ENCODE measurements around the gene GRIK4.
"Not testable (repeated sequence)": the region's sequence is repeated elsewhere in the genome, so short reads cannot be mapped to it uniquely, and the experiment has no call there.

Gene GRIK4

GRCh38 chr11:121029813-121030445 is 518.4 kb downstream of the GRIK4 start:
- TF ChIP-seq, protein P1, sequence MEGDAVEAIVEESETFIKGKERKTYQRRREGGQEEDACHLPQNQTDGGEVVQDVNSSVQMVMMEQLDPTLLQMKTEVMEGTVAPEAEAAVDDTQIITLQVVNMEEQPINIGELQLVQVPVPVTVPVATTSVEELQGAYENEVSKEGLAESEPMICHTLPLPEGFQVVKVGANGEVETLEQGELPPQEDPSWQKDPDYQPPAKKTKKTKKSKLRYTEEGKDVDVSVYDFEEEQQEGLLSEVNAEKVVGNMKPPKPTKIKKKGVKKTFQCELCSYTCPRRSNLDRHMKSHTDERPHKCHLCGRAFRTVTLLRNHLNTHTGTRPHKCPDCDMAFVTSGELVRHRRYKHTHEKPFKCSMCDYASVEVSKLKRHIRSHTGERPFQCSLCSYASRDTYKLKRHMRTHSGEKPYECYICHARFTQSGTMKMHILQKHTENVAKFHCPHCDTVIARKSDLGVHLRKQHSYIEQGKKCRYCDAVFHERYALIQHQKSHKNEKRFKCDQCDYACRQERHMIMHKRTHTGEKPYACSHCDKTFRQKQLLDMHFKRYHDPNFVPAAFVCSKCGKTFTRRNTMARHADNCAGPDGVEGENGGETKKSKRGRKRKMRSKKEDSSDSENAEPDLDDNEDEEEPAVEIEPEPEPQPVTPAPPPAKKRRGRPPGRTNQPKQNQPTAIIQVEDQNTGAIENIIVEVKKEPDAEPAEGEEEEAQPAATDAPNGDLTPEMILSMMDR (IDR thresholded peaks at IDR 0.05; ENCODE audit: borderline replicate concordance, control extremely low read depth, extremely low read depth, insufficient read depth, missing control alignments), result no peak
- DNase-seq (ENCODE audit: low spot score), result no peak
- in situ Hi-C loops (cut with MboI; ENCODE audit: low sequenced_read_pairs, unreplicated experiment), result no loop called here

GRCh38 chr11:121031167-121031566 is 519.6 kb downstream of the GRIK4 start:
- TF ChIP-seq, protein P1 (IDR thresholded peaks at IDR 0.05; ENCODE audit: borderline replicate concordance, control extremely low read depth, extremely low read depth, insufficient read depth, missing control alignments), result no peak
- in situ Hi-C loops (cut with MboI; ENCODE audit: low sequenced_read_pairs, unreplicated experiment), result no loop called here
- no peak for DNase-seq (ENCODE audit: low spot score)

DNA sequence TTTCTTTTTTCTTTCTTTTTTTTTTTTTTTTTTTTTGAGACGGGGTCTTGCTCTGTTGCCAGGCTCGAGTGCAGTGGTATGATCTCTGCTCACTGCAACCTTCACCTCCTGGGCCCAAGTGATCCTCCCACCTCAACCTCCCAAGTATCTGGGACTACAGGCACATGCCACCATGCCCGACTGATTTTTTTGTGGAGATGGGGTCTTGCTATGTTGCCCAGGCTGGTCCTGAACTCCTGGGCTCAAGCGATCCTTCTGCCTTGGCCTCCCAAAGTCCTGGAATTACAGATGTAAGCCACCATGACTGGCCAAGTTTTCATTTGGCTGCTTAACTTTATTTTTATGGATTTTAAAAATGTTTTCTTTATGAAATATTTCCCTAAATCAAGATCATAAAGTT is 520.1 kb downstream of the GRIK4 start:
- DNase-seq (ENCODE audit: low spot score); in situ Hi-C loops (cut with MboI; ENCODE audit: low sequenced_read_pairs, unreplicated experiment): not testable (repeated sequence)

- TF ChIP-seq, protein P1 (IDR thresholded peaks at IDR 0.05; ENCODE audit: borderline replicate concordance, control extremely low read depth, extremely low read depth, insufficient read depth, missing control alignments), result no peak
- no peak for DNase-seq (ENCODE audit: low spot score)
- in situ Hi-C loops (cut with MboI; ENCODE audit: low sequenced_read_pairs, unreplicated experiment), result no loop called here
Measured at GRCh38 chr11:121032546-121032945, 521.0 kb downstream of the GRIK4 start.

- TF ChIP-seq, protein P1 (IDR thresholded peaks at IDR 0.05; ENCODE audit: borderline replicate concordance, control extremely low read depth, extremely low read depth, insufficient read depth, missing control alignments), result no peak
- in situ Hi-C loops (cut with MboI; ENCODE audit: low sequenced_read_pairs, unreplicated experiment), result no loop called here
- DNase-seq (ENCODE audit: low spot score), result no peak
Measured at GRCh38 chr11:121033635-121034034, 522.1 kb downstream of the GRIK4 start.

DNA sequence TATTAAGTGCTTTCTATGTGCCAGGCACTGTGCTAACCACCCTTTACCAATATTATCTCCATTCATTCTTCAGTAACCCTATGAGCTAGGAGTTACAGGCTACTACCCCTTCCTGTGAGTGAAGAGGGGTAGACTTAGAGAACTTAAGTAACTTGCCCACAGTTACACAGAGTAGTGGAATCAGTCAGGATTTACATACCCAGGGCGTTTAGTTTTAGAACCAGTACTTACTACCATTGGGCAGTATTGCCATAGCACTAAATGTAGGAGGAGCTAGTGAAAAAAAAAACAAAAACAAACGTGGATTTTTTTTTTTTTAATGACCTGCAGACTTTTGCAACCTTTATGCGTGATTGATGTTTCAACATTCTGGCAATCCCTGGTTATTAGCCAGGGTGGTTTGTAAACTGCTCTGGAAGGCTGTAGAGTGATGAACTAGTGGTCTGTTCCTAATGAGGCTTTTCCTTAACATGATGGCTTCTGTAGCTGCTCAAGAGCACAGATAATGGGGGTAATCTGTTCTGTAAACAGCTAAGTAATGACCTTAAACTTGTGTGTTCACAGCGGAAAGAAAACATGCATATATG is 523.7 kb downstream of the GRIK4 start:
- DNase-seq (ENCODE audit: low spot score), result no peak
- TF ChIP-seq, protein P1 (IDR thresholded peaks at IDR 0.05; ENCODE audit: borderline replicate concordance, control extremely low read depth, extremely low read depth, insufficient read depth, missing control alignments), result no peak
- in situ Hi-C loops (cut with MboI; ENCODE audit: low sequenced_read_pairs, unreplicated experiment), result no loop called here

DNA sequence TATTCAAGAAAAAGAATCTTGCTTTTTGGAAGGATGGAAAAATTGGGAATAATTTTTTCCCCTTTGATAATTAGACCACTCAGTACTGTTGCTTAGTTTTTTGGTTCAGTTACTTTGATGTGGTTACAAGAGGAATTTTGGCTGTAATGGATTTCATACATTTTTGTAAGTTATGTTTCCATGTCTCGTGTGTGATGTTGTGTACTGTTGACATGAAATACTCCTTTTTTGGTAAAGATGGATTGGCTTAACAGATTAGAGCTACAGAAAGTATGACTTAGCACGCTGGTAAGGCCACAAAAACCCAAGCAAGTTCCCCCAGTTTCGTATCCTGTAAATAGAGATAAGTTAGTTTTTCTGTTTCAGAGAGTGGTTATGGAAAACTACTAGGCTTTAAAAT is 524.2 kb downstream of the GRIK4 start:
- no peak for DNase-seq (ENCODE audit: low spot score)
- in situ Hi-C loops (cut with MboI; ENCODE audit: low sequenced_read_pairs, unreplicated experiment), result no loop called here
- TF ChIP-seq, protein P1 (IDR thresholded peaks at IDR 0.05; ENCODE audit: borderline replicate concordance, control extremely low read depth, extremely low read depth, insufficient read depth, missing control alignments), result no peak

Data from GM13976 (cell line).